ENCODE results near the gene POU2F3. TPM values are rescaled to one million over a fixed set of nuclear protein-coding genes. Genes with fewer than 3 reads are reported as not detected.
A peak's percentile ranks its signal among the peaks of the same experiment; 100 is the strongest.

Gene POU2F3
- total and polyA plus RNA-seq, 2 of the 13 experiments (the other 11 are each of a cell fraction or from before 2014, with no cell fraction given): not detected

DNA sequence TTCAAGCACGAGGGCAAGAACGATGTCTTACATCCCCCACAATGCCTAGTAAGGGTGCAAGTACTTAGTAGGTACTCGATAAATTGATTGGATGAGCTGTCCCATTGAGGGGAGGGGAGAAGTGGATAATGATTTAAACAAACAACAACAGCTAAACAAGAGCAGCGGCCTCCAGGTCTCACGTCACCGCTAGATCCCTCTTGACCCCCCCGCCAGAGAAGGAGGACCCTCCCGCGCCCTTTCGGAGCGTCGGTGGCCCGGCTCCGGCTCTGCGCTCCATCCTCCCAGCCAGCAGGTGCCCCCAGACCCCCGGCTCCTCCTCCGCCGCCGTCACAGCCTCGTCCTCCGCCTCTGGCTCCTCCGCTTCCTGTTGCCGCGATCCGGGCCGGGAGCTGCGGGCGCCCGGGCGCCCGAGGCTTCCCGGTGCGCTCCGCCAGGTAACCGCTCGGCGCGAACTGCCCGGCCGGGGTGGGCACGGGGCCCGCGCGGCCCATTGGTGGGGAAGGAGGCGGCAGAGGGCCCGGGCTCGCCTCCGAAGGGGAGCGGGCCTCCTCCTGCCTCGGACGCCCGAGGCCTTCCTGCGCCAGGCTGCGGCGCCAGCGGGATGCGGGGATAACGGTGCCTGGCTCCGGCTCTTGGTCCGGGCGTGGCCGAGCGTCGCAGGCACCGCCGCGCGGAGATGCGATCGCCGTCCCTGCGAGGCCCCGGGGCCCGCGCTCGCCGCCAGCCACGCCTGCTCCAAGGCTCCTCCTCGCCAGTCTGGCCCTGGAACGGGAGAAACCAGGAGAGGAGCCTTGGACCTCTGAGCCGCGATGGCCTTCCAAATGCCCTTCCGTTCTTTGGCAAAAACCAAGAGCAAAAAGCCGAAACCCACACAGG is 85.2 kb downstream of the POU2F3 start, which contains the start of gene TLCD5 (continued):
- TF ChIP-seq SP4 (CRISPR knock-in tag; IDR thresholded peaks at IDR 0.05) (no peak), ZNF614 (CRISPR knock-in tag; IDR thresholded peaks at IDR 0.05; ENCODE audit: borderline replicate concordance) (no peak), ZFP36L2 (CRISPR knock-in tag; IDR thresholded peaks at IDR 0.05) (no peak), ZSCAN21 (CRISPR knock-in tag; IDR thresholded peaks at IDR 0.05; ENCODE audit: borderline replicate concordance) (no peak), ZNF224 (CRISPR knock-in tag; IDR thresholded peaks at IDR 0.05) (no peak), NFIC (IDR thresholded peaks at IDR 0.05; ENCODE audit: low read length) (no peak), ZNF749 (CRISPR knock-in tag; IDR thresholded peaks at IDR 0.05; ENCODE audit: borderline replicate concordance) (0 out of 2 replicates have a peak, but pooled peaks have one; percentile 32), ZNF430 (CRISPR knock-in tag; IDR thresholded peaks at IDR 0.05) (no peak), SIN3B (IDR thresholded peaks at IDR 0.05; ENCODE audit: low read length) (no peak), TCF7L2 (IDR thresholded peaks at IDR 0.05; ENCODE audit: low read depth, low read length) (no peak), ZNF546 (CRISPR knock-in tag; conservative IDR thresholded peaks at IDR 0.05) (0 out of 2 replicates have a peak, but pooled peaks have one; percentile 68), ZKSCAN8 (CRISPR knock-in tag; IDR thresholded peaks at IDR 0.05; ENCODE audit: borderline replicate concordance) (no peak), AKAP8 (CRISPR knock-in tag; IDR thresholded peaks at IDR 0.05) (0 out of 2 replicates have a peak, but pooled peaks have one; percentile 31), ATF7-NPFF (CRISPR knock-in tag; IDR thresholded peaks at IDR 0.05; ENCODE audit: low read depth) (peak; percentile 59; the same call in 1 of the 2 replicates), ZNF558 (CRISPR knock-in tag; IDR thresholded peaks at IDR 0.05; ENCODE audit: borderline replicate concordance) (peak; percentile 60; the same call in 1 of the 2 replicates), YEATS4 (CRISPR knock-in tag; IDR thresholded peaks at IDR 0.05; ENCODE audit: borderline replicate concordance) (peak; percentile 80; the same call in 1 of the 2 replicates), ZNF329 (CRISPR knock-in tag; IDR thresholded peaks at IDR 0.05; ENCODE audit: low read depth) (peak; percentile 37; the same call in 1 of the 2 replicates), ZNF567 (CRISPR knock-in tag; IDR thresholded peaks at IDR 0.05; ENCODE audit: borderline replicate concordance) (no peak), ZNF468 (CRISPR knock-in tag; IDR thresholded peaks at IDR 0.05) (no peak)
- TF ChIP-seq, protein P1, sequence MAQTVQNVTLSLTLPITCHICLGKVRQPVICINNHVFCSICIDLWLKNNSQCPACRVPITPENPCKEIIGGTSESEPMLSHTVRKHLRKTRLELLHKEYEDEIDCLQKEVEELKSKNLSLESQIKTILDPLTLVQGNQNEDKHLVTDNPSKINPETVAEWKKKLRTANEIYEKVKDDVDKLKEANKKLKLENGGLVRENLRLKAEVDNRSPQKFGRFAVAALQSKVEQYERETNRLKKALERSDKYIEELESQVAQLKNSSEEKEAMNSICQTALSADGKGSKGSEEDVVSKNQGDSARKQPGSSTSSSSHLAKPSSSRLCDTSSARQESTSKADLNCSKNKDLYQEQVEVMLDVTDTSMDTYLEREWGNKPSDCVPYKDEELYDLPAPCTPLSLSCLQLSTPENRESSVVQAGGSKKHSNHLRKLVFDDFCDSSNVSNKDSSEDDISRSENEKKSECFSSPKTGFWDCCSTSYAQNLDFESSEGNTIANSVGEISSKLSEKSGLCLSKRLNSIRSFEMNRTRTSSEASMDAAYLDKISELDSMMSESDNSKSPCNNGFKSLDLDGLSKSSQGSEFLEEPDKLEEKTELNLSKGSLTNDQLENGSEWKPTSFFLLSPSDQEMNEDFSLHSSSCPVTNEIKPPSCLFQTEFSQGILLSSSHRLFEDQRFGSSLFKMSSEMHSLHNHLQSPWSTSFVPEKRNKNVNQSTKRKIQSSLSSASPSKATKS (CRISPR knock-in tag; IDR thresholded peaks at IDR 0.05): no peak
- TF ChIP-seq, protein P2, sequence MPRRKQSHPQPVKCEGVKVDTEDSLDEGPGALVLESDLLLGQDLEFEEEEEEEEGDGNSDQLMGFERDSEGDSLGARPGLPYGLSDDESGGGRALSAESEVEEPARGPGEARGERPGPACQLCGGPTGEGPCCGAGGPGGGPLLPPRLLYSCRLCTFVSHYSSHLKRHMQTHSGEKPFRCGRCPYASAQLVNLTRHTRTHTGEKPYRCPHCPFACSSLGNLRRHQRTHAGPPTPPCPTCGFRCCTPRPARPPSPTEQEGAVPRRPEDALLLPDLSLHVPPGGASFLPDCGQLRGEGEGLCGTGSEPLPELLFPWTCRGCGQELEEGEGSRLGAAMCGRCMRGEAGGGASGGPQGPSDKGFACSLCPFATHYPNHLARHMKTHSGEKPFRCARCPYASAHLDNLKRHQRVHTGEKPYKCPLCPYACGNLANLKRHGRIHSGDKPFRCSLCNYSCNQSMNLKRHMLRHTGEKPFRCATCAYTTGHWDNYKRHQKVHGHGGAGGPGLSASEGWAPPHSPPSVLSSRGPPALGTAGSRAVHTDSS (CRISPR knock-in tag; conservative IDR thresholded peaks at IDR 0.05): no peak
- TF ChIP-seq, protein P3, sequence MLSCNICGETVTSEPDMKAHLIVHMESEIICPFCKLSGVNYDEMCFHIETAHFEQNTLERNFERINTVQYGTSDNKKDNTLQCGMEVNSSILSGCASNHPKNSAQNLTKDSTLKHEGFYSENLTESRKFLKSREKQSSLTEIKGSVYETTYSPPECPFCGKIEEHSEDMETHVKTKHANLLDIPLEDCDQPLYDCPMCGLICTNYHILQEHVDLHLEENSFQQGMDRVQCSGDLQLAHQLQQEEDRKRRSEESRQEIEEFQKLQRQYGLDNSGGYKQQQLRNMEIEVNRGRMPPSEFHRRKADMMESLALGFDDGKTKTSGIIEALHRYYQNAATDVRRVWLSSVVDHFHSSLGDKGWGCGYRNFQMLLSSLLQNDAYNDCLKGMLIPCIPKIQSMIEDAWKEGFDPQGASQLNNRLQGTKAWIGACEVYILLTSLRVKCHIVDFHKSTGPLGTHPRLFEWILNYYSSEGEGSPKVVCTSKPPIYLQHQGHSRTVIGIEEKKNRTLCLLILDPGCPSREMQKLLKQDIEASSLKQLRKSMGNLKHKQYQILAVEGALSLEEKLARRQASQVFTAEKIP (CRISPR knock-in tag; IDR thresholded peaks at IDR 0.05; ENCODE audit: borderline replicate concordance): no peak
- TF ChIP-seq, protein P4, sequence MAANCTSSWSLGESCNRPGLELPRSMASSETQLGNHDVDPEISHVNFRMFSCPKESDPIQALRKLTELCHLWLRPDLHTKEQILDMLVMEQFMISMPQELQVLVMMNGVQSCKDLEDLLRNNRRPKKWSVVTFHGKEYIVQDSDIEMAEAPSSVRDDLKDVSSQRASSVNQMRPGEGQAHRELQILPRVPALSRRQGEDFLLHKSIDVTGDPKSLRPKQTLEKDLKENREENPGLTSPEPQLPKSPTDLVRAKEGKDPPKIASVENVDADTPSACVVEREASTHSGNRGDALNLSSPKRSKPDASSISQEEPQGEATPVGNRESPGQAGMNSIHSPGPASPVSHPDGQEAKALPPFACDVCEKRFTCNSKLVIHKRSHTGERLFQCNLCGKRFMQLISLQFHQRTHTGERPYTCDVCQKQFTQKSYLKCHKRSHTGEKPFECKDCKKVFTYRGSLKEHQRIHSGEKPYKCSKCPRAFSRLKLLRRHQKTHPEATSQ (CRISPR knock-in tag; IDR thresholded peaks at IDR 0.05; ENCODE audit: borderline replicate concordance): no peak
